GM18867 (cell line): ENCODE measurements around the gene ADAMTS3.

Experiments
- ATAC-seq: cut with Tn5 transposase; IDR thresholded peaks from one replicate; pipeline ENCODE4 v1.9.1; 2021; ENCODE audit warnings: mild to moderate bottlenecking, moderate library complexity; ENCODE audit not compliant: unreplicated experiment

Gene ADAMTS3

DNA sequence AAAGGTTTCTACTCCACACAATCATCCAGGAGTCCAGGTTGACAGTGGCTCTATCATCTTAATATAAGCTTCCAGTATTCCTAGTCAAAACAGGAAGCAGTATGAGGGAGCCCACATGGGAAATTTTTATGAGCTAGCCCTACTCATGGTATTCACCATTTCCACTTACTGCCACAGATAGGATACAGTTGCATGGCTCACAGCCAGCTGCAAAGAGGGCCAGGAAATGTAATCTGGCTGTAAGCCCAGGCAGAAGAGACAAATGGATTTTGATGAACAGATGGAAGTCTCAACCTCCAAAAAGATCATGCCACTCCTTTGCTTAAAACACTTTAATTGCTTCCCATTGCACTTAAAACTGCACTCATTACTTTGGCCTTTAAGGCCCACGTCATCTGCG, 150.6 kb downstream of the ADAMTS3 start:
- ATAC-seq = no peak

DNA sequence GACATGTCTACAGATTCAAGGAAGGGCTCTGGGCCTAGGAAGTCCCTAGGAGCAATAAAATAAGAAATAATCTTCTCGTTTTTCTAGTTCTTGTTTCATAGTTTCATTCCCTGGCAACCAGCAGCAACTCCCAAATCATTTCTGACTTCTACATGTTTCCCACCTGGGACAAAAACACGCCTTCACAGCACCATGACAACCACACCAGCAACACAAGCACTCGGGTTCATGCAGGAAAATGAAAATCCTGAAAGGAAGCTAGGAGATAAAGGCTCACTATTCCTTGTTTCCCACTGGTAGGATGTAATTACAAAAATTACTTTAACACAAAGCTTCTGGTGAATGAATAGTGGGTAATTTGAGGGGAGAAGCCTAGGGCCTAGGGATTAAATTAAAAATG, 158.9 kb downstream of the ADAMTS3 start:
- no peak for ATAC-seq

DNA sequence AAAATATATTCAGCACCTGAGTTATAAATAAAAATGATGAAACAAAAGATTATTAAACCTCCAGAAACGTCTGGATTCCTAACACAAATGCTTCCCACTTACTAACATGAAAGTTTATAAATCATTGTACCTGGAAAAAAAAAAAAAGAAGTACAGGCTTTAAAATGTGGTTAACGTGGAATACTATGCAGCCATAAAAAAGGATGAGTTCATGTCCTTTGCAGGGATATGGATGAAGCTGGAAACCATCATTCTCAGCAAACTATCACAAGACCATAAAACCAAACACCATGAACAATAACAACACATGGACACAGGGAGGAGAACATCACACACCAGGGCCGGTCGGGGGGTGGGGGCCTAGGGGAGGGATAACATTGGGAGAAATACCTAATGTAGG, 160.5 kb downstream of the ADAMTS3 start:
- no peak for ATAC-seq

DNA sequence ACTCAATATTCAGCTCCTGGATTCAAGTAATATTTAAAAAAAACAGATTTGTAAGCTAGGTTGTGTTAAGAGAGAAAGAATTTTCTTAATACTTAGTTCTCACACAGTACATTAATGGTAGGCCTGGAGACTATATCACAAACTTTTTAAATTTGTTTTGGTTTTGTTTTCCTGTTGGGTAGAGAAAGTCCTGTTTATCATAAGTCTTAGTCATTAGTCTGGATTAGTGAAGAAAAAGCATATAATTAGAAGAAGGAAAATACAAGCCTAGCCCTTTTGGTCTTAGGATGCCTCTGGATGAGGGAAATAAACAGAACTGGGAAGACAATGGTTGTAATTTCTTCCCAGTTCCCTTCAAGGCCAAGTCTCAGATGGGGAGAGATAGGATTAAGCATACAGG, 163.6 kb downstream of the ADAMTS3 start:
- ATAC-seq = no peak

DNA sequence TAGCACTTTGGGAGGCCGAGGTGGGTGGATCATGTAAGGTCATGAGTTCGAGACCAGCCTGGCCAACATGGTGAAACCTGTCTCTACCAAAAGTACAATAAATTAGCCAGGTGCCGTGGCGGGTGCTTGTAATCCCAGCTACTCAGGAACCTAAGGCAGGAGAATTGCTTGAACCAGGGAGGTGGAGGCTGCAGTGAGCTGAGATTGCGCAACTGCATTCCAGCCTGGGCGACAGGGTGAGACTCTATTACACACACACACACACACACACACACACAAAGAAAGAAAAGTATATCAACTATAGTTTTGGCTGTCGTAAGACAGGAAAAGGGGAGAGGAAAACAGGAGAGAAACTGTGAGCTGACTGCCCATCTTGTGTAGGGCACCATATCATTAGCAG, 171.7 kb downstream of the ADAMTS3 start:
- no peak for ATAC-seq

DNA sequence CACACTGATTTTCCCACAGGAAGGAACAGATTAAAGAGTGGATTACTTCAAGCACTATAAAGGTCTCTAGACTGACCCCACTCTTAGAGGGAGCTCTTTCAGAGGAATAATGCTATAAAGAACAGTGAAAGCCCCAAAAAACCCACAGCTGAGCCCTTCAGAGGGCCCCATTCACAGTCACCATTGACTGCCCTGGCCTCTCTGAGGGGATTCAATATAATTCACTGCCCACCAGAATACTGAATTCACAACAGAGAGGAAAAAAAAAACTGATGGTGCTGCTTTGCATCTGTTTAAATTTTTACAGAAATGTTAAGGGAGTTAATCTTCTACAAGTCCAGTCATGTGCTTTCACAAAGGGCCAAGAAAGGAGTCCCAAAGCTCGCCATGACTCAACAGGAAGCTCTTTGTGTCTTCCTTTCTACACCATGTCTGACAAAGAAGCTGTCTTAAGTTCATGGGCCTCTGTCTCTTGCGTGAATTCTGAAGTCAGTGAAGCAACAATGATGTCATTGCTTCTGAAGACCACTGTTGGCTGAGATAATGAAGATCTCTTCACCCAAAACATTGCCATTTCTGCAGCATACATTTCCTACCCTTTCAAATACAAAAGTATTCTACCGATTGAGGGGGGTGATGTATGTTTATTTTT, 174.9 kb downstream of the ADAMTS3 start:
- no peak for ATAC-seq

DNA sequence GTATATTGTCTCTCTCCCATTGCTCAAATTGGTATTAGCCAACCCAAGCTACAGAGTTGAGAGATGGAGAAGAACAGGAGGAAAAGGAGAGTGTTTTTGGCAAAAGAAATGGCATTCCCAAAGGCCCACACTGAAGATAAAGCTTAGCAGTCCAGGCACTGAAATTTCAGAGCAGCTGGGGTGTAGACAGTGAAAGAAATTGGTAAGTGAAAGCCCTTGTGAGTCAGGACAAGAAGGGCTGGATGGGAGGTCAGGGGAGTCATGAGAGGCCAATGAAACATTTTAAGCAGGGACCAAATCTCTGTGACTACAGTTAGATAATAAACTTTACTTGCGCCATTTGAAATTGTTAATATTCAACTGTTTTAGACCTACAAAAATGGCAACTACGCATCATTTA, 177.7 kb downstream of the ADAMTS3 start:
- no peak for ATAC-seq

DNA sequence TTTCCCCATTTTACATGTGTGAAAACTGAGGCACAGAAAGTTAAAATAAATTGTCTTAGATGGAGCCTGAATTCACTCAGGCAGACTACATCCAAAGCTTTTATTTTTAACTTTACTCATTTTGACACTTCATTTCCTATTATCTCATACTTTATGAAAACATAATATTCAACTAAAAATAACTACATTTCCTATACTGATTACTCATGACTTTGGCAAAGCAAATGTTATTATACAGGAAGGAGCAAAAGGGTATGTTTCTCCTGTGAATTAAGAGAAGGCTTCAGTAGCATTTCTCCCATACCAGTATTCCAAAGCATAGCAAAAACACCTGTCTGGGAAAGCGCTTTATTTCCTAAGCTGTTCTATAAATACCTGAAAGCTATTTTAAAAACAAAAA, 178.6 kb downstream of the ADAMTS3 start:
- no peak for ATAC-seq

DNA sequence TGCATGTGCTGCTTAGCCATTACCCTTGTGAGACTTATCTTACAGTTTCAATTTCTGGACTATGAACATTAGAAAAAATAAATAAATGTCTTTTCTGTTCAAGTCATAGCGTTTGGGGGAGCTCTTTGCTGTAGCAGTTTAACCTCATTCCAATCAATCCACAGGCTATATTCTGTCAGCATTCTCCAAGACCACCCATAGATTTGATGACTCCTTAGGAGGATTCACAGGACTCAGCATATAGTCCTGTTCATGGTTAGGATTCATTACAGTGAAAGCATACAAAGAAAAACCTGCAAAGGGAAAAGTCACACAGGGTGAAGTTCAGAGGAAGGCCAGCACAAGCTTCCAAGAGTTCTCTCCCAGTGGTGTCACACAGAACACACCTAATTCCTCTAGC, 180.5 kb downstream of the ADAMTS3 start:
- ATAC-seq = no peak

DNA sequence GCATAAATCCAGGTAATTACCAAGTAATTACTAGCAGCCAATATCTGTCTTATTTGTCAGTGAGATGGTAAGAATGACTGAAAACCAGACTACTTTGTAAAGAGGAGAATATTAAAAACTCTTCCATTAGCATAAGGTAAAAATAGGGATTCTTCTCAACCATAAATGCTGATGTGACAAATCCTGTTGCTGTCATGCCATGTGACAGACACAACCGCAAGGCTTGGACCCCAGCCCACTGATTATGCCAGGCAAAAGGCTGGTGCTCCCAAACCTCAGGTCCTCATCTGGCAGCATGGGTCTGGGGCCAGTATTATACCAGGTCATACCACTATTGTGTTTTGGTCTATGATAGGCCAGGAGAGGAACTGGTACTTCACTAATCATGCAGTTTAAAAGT, 181.1 kb downstream of the ADAMTS3 start:
- no peak for ATAC-seq

DNA sequence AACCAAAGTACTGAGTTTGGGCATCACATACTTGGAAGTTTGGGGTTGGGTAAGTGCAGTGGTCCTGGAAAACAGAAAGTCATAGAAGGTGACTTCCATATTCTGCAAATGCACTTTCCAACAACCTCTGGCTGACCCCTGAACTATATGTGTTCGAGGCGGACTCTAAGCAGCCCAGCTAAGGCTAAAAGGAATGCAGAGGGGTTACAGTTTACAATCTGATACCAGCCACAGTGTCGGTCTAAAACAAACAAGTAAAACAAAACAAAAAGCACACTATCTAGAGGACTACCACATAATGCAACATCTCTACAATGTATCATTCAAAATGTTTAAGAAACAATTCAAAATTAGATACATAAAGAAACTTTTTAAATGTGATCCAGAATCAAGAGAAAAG, 185.6 kb downstream of the ADAMTS3 start:
- ATAC-seq = no peak

DNA sequence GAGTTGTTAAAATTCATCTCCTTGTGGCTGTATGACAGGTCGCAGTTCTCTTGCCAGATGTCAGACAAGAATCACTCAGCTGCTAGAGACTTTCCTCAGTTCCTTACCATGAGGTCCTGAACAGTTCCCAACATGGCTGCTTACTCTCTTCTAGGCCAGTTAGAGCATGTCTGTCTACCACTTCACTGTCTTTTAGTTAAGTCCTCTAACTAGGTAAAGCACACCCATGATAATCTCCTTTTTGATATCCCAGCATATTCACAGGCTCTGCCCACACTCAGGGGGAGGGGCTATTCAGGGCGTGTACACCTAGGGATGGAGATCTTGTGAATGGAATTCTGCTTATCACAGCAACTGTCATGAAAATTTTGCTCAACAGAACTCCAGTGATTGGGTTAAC, 190.1 kb downstream of the ADAMTS3 start:
- ATAC-seq = no peak

DNA sequence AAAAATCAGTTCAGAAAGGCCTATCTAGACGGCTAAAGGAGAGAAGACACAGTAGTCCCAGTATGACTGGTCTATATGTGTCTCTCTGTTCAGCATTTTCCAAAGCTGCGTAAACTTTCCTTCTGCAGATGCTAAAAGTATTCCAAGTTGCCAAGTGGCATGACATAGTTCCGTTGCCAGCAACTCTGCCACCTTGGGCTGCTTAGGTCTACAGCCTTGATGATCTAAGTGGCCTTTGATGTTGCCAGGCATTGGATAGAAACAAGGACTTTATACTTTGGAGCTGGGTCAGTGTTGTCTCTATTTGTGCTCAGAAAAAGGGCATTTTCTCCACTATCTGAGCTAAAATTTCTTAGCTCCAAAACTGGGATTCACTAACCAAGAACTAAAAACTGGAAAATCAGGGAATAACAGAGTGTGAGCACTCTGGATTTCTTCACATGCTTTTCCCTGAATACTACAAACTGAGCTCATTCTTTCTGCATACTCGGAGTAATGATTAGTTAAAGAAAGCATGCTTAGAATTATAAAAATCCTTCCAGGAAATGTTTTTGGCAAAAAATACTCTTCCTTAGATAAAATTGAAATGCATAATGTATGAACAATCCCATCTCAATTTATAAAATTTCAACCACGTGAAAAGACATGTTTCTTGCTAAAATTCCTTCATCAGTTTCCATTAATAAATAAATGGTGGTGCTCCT, 191.4 kb downstream of the ADAMTS3 start:
- no peak for ATAC-seq

DNA sequence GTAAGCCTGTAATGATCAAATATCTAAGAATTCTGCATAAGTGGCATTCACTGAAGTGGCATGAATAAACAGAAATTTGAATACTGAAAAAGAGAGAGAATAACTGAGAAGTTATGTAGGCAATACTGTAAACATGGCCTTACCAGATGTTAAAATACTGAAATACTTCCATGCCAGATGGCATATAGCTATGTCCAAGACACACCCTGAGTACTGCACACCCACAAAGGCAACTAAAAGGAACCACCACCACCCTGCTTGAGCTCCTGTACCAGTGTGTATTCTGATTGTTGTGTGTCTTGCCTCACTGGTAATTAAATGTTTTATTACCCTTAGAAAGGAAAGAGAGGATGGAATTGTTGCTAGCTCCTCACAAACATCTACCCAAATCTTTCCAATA, 192.1 kb downstream of the ADAMTS3 start:
- ATAC-seq = no peak

DNA sequence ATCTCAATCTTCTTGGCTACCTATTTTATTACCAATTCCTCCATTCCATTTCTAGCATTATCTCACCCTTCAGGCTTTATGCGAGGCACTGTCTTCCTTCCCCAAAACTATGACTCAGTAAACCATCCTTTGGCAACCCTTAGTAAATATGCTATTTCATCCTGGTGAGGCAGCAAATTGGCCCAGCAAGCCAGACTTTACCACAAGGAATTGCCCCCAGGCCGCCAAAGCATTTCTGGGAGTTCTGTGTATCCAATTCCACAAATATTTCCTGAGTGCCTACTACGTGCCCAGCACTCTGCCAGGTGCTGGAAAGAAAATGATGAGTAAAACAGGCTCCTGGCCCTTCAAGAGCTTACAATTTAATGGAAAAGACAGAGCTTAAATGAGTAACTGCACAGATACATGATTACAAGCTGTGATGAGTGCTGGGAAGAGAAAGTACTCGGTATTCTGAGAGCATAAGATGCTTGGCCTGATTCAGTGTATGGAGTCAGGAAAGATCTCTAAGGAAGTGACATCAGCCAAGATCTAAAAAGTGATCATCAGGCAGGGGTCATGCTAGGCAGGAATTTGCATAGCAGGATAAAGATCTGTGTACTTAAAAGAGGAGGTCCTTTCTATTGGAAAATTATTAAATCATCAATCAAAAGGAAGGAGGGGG, 193.8 kb downstream of the ADAMTS3 start:
- ATAC-seq = no peak

DNA sequence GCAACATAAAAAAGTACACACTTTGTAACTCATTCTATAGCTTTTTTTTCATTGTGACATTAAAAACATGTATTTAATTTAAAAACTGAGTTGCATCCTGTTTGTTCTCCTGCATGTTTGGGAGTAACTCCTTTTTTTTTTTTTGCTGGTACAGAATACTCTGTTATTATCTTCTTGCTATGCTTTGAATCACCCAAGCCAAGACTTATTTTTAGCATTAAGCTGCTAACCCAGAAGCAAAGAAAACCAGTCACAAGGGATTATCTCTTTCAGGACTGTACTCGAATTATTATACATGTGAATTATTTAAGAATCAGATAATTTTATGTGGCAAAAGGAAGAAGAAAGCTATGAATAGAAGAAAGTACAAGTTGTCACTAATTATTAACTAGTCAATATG, 194.9 kb downstream of the ADAMTS3 start:
- no peak for ATAC-seq

DNA sequence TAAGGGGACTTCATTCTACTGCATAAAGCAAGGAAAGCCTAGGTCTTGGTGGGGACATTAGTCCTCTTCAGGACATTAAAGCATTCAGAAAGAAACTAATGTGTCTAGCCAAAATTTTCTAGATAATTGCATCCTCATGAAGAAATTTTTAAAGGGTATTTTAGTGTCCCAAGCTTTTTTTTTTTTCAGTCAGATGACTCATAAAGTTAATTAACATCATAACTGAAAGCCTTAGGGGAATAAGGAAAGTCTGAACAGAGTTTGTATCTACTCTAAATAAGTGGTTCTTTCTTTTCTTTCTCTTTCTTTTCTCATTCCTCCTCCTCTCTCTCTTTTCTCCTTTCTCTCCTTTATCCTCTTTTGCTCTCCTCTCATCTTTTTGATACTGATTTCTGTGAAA, 202.4 kb downstream of the ADAMTS3 start:
- ATAC-seq = no peak

DNA sequence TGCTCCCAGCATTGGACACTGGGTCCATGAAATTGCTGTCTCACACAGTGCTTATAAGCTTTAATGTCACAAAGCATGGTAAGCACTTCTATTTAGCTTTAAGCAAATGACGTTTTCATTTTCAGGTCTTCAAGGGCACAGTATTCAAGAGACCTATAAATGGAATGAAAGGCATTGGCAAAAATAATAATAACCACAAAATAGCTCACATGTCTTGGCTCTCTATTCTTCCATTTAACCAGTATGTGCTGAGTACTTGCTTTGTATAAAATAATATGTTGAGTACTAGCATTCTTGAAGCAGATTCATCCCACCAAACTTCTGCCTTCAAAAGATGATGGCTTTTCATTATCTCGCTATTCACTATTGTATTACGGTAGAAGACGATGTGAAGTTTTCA, 203.0 kb downstream of the ADAMTS3 start:
- ATAC-seq = no peak

DNA sequence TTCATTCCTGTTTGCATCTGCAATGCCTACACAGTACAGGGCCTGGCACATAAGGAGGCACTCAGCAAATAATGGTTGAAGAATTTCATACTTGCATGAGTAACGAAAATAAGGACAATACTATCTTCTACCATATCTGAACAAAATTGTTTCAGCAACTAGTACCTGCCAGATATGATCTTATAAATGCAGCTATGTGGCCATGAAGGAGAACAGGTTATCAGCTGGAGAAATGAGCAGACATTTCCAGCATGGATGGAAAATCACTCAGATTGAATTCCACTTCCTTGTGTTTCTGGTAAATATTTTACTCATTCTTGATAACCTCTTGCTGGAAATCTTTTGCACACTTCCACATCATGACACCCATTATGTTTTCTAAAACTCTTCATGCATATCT, 204.0 kb downstream of the ADAMTS3 start:
- ATAC-seq = no peak

DNA sequence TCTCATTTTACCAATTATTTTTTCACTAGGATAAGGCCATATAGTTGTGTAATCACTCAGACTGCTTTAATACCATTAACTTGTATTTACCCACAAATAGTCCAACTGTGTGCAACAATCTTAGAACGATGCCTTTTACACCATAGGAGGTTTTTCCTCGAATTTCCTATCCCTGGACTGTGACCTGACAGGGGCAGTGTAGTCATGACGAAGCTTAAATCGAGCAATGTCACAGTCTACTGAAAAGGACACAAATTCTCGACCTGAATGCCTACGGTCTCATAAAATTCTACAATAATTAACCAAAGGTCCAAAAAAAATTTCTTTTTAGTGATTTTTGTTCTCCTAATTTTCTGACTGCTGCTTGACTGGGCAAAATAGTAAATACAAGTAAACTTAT, 208.9 kb downstream of the ADAMTS3 start:
- ATAC-seq = no peak

DNA sequence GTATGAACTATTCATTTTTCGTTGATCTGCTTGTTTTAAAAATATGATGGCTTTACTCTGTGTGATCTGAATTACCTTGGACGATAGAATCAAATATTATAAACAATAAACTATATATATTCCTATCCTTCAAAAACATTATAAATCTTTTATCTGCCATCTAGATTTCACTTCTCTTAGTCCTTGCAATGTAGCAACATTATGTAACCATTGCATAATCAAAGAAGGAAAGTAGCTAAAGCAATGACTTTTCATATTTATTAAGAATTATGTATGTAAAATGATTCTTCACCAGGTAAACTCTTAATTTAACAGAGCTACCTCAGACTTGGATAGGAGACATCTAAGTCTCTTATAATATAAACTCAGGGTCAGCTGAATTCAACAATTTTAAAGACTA, 210.5 kb downstream of the ADAMTS3 start:
- ATAC-seq = no peak

DNA sequence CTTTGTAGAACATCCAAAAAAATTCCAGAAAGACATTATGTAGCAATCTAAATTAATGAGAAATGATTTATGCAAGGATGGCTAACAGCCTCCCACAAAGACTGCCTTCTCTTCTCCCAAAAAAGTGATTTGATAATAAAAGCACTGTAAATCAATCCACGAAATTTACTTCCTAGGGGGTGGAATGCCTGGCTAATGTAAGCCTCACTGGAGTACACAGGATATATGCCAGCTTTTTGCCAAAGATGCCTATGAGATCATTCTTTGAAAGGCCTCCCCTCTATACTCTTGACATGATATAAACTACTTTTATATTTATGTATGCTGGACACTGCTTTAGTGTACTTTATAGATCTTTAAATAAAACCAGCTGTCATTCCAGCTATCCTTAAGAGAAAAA, 211.1 kb downstream of the ADAMTS3 start:
- no peak for ATAC-seq
